Hepatocyte (in vitro differentiated cells): ENCODE data around the gene GJD4.

Source experiments
- EZH2 ChIP-seq: fragments of 200-600 bp; sonication (generic); IDR thresholded peaks from 2 replicates; pipeline ENCODE4 v1.6.1; 2016; ENCODE audit warnings: antibody characterized with exemption, mild to moderate bottlenecking, borderline replicate concordance
- TF ChIP-seq, protein P1 (sequence below): fragments of 200-600 bp; sonication (generic); IDR thresholded peaks from 2 replicates; pipeline ENCODE4 v1.5.1; 2016; ENCODE audit warnings: antibody characterized with exemption, mild to moderate bottlenecking; ENCODE audit not compliant: poor library complexity

DNA sequence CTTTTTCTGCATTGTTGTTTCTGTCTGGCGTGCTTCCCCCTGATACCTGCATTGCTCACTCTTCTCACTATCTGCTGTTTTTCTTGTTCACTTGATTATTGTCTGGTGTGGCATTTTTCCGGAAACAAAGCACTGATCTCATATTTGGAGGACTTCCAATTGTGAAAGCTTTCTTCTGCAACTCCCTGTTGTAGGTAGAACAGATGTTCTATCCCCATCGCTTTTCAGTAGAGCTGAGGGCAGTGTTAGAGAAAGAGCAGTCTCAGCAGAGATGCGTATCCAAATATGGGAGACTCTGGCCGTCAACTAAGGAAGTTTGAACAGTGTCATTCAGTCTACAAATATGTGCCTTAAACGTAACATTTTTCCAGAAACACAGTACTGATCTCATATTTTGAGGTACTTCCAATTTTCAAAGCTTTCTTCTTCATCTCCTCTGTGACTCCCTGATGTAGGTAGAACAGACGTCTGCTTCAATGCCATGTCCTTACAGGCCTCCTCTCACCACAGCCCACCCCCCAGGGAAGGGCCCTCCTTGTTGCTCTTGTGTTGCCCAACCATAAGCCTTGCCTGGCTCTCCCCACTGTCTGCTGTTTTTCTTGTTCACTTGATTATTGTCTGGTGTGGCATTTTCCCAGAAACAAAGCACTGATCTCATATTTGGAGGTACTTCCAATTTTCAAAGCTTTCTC is 27.1 kb upstream of the GJD4 start:
- TF ChIP-seq, protein P1, sequence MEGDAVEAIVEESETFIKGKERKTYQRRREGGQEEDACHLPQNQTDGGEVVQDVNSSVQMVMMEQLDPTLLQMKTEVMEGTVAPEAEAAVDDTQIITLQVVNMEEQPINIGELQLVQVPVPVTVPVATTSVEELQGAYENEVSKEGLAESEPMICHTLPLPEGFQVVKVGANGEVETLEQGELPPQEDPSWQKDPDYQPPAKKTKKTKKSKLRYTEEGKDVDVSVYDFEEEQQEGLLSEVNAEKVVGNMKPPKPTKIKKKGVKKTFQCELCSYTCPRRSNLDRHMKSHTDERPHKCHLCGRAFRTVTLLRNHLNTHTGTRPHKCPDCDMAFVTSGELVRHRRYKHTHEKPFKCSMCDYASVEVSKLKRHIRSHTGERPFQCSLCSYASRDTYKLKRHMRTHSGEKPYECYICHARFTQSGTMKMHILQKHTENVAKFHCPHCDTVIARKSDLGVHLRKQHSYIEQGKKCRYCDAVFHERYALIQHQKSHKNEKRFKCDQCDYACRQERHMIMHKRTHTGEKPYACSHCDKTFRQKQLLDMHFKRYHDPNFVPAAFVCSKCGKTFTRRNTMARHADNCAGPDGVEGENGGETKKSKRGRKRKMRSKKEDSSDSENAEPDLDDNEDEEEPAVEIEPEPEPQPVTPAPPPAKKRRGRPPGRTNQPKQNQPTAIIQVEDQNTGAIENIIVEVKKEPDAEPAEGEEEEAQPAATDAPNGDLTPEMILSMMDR: no peak
- no peak for TF ChIP-seq EZH2
